Naive B cell (primary cell): ENCODE measurements around the gene GCK. TPM values are rescaled to one million over a fixed set of nuclear protein-coding genes. Genes with fewer than 3 reads are reported as not detected.
"Not testable (repeated sequence)": the region's sequence is repeated elsewhere in the genome, so short reads cannot be mapped to it uniquely, and the experiment has no call there.

Experiments used
- ATAC-seq, 2 donors: fragments of 150-1000 bp; cut with Tn5 transposase; 2 replicates each; pipeline ENCODE4 v1.10.0; 2021; ENCODE audit warnings: low read depth in 2 of 2, mild to moderate bottlenecking in 2 of 2, moderate library complexity in 2 of 2
- DNase-seq: peaks from one replicate; pipeline ENCODE4 v3.0.0; 2022
- H3K27ac Mint-ChIP-seq, 6 donors: one replicate each; pipeline ENCODE4 v1.8.0; 2020 to 2022; ENCODE audit warnings: mild to moderate bottlenecking in 6 of 6, mixed read lengths in 6 of 6, moderate library complexity in 5 of 6, inconsistent platforms in 2 of 6
- H3K27me3 Mint-ChIP-seq, 3 donors: one replicate each; pipeline ENCODE4 v1.8.0; 2021 to 2022; ENCODE audit warnings: mixed read lengths in 3 of 3, mild to moderate bottlenecking in 1 of 3
- H3K36me3 Mint-ChIP-seq, 2 donors: one replicate each; pipeline ENCODE4 v1.8.0; 2020 to 2022; ENCODE audit warnings: mixed read lengths in 2 of 2, inconsistent platforms in 1 of 2, mild to moderate bottlenecking in 1 of 2
- H3K4me1 Mint-ChIP-seq, 3 donors: one replicate each; pipeline ENCODE4 v1.8.0; 2020 to 2022; ENCODE audit warnings: mixed read lengths in 3 of 3, inconsistent platforms in 1 of 3, mild to moderate bottlenecking in 1 of 3, moderate library complexity in 1 of 3
- H3K4me3 Mint-ChIP-seq, 8 donors: one replicate each; pipeline ENCODE4 v1.8.0; 2020 to 2022; ENCODE audit warnings: mild to moderate bottlenecking in 8 of 8, mixed read lengths in 8 of 8, moderate library complexity in 8 of 8, inconsistent platforms in 2 of 8
- H3K9me3 Mint-ChIP-seq, 7 donors: one replicate each; pipeline ENCODE4 v1.8.0; 2020 to 2022; ENCODE audit warnings: mixed read lengths in 7 of 7, mild to moderate bottlenecking in 5 of 7, inconsistent platforms in 2 of 7, moderate library complexity in 1 of 7
- polyA plus RNA-seq, 6 donors: library from polyadenylated mRNA; unstranded; fragments of 300-500 nt; fragmentation: Illumina TruSeq; gene quantifications; one replicate each; pipeline ENCODE4 v1.2.3, GENCODE V29; 2021; ENCODE audit warnings: low read depth in 6 of 6

Gene GCK
- polyA plus RNA-seq, 6 donors from 2014 or later, result 0.29 to 4.5 (median 0.45) TPM

DNA sequence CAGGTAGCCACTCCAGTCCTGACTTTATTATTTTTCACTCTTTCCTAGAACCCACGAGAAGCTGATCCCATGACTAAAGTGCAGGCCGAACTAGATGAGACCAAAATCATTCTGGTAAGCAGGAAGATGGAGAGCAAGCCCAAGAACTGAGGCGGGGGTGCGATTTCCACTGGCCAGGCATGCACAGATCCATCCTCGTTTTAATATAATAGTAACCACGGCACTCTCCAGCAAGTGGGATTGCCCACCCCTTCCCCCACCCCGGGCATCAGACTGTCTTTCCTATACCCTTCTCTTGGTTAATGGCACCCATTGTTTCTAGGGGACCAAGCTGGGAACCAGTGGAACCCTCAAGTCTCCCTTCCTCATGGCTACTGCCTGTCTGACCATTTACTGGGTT is 18.8 kb upstream of the GCK start:
- H3K27ac Mint-ChIP-seq, result peak overlapping the region in 1 of 6 donors; percentile 14
- DNase-seq (no peak), ATAC-seq (no peak)
- no peaks in the 10 kb centered on the region for H3K27me3 Mint-ChIP-seq
- no peak overlapping the region for H3K4me3 Mint-ChIP-seq
- H3K36me3 Mint-ChIP-seq, result peaks cover 21 to 47% of the 10 kb centered on the region in 2 donors
- no peaks in the 10 kb centered on the region for H3K9me3 Mint-ChIP-seq
- H3K4me1 Mint-ChIP-seq, result peaks cover 0 to 13% (median 10%) of the 10 kb centered on the region in 3 donors

DNA sequence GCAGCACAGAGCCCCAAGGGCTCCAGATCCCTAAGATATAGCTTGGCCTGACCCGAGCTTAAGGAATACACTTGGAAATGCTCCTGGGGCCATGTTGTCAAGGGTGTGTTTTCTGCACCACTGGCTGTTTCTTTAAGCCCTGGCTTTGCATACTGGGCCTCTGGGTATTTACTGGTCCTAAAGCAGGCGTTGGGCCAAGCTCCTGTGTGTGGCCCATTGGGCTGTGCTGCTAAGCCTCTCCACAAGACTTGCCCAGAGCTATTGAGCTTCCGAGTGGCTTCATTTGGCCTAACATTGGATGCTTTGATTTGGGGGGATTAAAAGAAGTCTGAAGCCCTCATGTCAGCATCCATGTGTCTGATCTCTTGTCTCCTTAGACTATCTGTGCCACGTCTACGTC is 16.8 kb upstream of the GCK start:
- peaks cover 8 to 29% (median 24%) of the 10 kb centered on the region in 3 donors for H3K4me1 Mint-ChIP-seq
- H3K9me3 Mint-ChIP-seq, result no peaks in the 10 kb centered on the region
- no peak overlapping the region for H3K27ac Mint-ChIP-seq
- ATAC-seq (no peak), DNase-seq (no peak)
- H3K4me3 Mint-ChIP-seq, result no peak overlapping the region
- no peaks in the 10 kb centered on the region for H3K27me3 Mint-ChIP-seq
- H3K36me3 Mint-ChIP-seq, result peaks cover 21 to 35% of the 10 kb centered on the region in 2 donors

DNA sequence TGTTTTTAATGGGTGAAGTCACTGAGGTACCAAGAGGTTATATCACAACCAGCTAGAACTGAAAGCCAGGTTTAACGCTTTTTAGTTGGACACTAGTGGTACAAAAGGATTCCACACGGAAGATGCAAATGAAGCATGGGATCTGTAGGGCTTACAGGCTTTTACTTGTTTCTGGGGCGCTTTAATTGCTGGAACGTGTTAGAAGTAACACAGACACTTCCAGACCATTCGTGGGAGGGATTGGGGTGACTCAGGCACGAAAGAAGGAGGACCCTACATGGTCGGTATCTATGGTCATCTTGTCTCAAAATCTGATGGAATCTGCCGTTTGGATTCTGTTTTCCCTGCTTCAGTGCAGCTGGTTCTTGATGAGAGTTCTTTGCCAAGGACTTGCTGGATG is 12.6 kb upstream of the GCK start:
- Mint-ChIP-seq H3K36me3 (peaks cover 10 to 19% of the 10 kb centered on the region in 2 donors), H3K27ac (peak overlapping the region in 4 of 6 donors; percentile 33 to 89 (median 68)), H3K4me3 (peak overlapping the region in 7 of 8 donors; percentile 74 to 92 (median 84)), H3K27me3 (peaks cover 0 to 5% (median 0%) of the 10 kb centered on the region in 3 donors), H3K4me1 (peaks cover 10 to 29% (median 24%) of the 10 kb centered on the region in 3 donors), H3K9me3 (no peaks in the 10 kb centered on the region)
- ATAC-seq (no peak), DNase-seq (no peak)

DNA sequence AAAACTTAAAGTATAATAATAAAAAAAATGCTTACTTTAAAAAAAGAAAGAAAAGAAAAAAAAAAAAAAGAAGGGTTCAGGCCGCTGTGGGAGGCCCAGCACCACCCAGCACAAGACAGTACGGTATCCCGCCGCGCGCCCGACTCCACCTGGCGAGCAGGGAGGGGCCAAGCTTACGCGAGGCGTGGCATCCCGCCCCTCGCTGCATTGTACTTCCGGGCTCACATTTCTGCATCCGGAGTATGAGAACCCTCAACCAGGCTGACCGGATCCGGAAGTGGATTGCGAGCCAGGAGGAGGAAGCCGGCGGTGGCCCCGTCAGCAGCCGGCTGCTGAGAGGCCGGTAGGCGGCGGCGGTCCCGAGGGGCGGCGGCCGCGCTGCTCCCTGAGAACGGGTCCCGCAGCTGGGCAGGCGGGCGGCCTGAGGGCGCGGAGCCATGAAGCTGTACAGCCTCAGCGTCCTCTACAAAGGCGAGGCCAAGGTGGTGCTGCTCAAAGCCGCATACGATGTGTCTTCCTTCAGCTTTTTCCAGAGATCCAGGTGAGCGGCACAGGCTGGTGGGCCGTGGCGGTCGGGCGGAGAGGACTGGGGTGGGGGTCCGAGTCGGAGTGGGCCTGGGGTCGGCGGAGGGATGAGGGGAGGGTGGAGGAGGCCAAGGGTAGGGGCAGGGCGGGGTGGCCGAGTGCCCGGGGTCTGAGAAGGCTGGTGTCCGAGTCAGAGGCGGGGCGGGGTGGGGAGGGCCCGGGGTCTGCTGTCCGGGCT is 11.6 kb upstream of the GCK start, which contains the start of gene YKT6:
TSS of gene YKT6 (plus strand) at position 280 of the 763 bp plus-strand sequence. CDS start at position 438, 158 bp downstream.
- Mint-ChIP-seq H3K27ac (peak within 1 kb of the TSS; percentile 49 to 94 (median 74)), H3K27me3 (peaks cover 0 to 5% (median 5%) of the 10 kb centered on the region in 3 donors), H3K36me3 (peaks cover 10 to 14% of the 10 kb centered on the region in 2 donors), H3K4me1 (peaks cover 10 to 34% (median 24%) of the 10 kb centered on the region in 3 donors), H3K9me3 (no peaks in the 10 kb centered on the region), H3K4me3 (peak within 1 kb of the TSS; percentile 74 to 92 (median 86))
- ATAC-seq (peak; percentile 99), DNase-seq (peak; percentile 92)

DNA sequence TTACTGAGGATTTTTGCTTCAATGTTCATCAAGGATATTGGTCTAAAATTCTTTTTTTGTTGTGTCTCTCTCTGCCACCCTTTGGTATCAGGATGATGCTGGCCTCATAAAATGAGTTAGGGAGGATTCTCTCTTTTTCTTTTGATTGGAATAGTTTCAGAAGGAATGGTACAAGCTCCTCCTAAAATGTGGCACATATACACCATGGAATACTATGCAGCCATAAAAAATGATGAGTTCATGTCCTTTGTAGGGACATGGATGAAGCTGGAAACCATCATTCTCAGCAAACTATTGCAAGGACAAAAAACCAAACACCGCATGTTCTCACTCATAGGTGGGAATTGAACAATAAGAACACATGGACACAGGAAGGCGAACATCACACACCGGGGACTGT is 10.9 kb upstream of the GCK start:
- not testable (repeated sequence) for DNase-seq, H3K9me3 Mint-ChIP-seq, H3K27me3 Mint-ChIP-seq, H3K27ac Mint-ChIP-seq, H3K36me3 Mint-ChIP-seq, ATAC-seq
- Mint-ChIP-seq H3K4me3 (peak overlapping the region in 6 of 8 donors; percentile 5 to 58 (median 47)), H3K4me1 (peaks cover 10 to 34% (median 20%) of the 10 kb centered on the region in 3 donors)

DNA sequence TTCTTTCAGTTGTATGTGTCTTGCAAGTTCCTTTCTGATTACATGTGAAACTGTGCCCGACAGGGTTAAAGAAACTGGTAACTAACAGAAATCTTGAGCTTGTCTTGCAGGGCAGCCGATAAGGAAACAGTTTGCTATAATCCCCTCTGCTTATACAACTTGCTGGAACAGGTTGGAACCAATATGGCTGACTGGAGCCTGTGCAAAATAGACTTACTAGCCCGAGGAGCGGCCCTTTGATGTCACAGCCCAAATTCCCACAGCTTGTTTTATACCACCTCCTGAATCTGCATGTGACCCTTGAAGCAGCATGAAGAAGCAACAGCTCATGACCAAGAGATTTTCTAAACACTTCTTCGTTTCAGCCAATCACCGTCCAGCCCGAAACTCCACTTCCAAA is 8.2 kb upstream of the GCK start:
- Mint-ChIP-seq H3K36me3 (no peaks in the 10 kb centered on the region), H3K9me3 (no peaks in the 10 kb centered on the region), H3K27ac (no peak overlapping the region), H3K4me3 (peak overlapping the region in 1 of 8 donors; percentile 29), H3K27me3 (peaks cover 5 to 20% (median 14%) of the 10 kb centered on the region in 3 donors), H3K4me1 (peaks cover 10 to 18% (median 10%) of the 10 kb centered on the region in 3 donors)
- no peak for DNase-seq
- no peak for ATAC-seq

DNA sequence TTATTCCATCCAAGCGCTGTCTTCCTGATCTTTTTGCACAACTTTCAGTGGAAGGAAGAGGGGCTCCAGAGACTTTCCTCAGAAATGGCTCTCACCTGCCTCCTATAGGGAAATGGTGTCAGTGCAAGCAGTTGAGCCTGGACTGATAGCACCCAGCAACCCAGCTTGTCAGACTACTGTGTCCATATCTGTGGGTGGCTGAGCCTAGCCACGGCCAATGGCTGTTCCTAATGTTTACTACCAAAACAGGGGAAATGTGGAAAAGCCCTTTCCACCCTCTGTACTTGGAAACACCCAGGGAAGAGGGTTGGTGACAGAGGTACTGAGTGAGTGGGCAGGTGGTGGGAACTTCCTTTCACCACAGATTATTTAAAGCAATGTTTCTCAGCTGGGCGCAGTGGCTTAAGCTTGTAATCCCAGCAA is 7.2 kb upstream of the GCK start:
- ATAC-seq, result no peak
- Mint-ChIP-seq H3K27me3 (peaks cover 5 to 24% (median 14%) of the 10 kb centered on the region in 3 donors), H3K4me1 (peaks cover 1 to 7% (median 4%) of the 10 kb centered on the region in 3 donors), H3K36me3 (no peaks in the 10 kb centered on the region), H3K4me3 (peak overlapping the region in 2 of 8 donors; percentile 39 to 52), H3K9me3 (no peaks in the 10 kb centered on the region), H3K27ac (peak overlapping the region in 2 of 6 donors; percentile 51 to 69)
- DNase-seq, result peak; percentile 25

DNA sequence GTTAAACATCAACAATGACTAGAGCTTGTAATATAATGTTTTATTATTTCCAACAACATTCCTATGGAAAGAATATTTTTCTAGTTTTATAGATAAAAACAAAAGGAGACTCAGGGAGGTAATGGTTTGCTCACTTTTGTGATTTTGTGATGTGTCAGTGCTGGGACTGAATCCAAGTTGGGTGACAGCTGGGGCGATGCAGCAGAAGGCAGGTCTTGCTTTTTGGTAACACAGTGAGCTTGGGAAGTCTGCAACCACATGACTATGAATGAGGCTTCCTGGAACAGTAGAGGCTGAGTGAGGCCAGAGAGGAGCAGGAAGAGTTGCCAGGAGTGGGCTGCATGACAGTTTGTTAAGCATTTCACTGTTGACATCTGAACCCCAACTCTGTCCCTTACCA is 6.7 kb upstream of the GCK start:
- peak overlapping the region in 1 of 8 donors; percentile 39 for H3K4me3 Mint-ChIP-seq
- no peaks in the 10 kb centered on the region for H3K9me3 Mint-ChIP-seq
- no peak overlapping the region for H3K27ac Mint-ChIP-seq
- H3K27me3 Mint-ChIP-seq, result peaks cover 5 to 28% (median 19%) of the 10 kb centered on the region in 3 donors
- H3K36me3 Mint-ChIP-seq, result no peaks in the 10 kb centered on the region
- DNase-seq, result no peak
- peaks cover 0 to 5% (median under 1%) of the 10 kb centered on the region in 3 donors for H3K4me1 Mint-ChIP-seq
- no peak for ATAC-seq

DNA sequence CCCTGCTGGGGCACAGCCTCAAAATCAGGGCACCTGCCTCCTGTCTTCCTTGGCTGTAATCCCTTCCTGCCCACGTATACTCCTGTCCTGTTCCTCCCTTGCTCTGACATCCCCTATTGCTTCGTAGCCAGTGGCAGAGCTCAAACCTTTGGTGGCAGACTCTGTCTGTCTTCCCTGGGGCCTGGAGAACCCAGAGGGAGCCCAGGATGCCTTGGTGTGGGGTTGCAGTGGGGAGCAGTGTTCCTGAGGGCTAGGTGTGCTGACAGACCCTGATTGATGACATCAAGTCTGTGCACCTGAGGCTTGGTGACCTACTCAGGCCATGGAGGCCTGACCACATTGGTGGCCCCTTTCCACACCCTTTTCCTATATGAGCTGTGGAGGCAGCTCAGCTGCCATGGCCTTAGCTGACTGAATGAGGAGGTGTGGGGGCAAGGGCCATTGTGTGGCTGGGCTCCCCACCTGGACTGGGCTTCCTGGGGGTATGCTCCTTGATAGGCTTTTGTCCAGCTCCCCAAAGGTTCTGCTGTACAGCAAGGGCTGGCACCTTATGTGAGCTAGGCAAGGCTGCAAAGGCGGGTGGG is 5.4 kb upstream of the GCK start:
- H3K36me3 Mint-ChIP-seq, result no peaks in the 10 kb centered on the region
- peaks cover 5 to 30% (median 22%) of the 10 kb centered on the region in 3 donors for H3K27me3 Mint-ChIP-seq
- ATAC-seq (no peak), DNase-seq (no peak)
- no peaks in the 10 kb centered on the region for H3K9me3 Mint-ChIP-seq
- H3K4me3 Mint-ChIP-seq, result no peak overlapping the region
- H3K4me1 Mint-ChIP-seq, result peaks cover 0 to 5% (median 0%) of the 10 kb centered on the region in 3 donors
- no peak overlapping the region for H3K27ac Mint-ChIP-seq

DNA sequence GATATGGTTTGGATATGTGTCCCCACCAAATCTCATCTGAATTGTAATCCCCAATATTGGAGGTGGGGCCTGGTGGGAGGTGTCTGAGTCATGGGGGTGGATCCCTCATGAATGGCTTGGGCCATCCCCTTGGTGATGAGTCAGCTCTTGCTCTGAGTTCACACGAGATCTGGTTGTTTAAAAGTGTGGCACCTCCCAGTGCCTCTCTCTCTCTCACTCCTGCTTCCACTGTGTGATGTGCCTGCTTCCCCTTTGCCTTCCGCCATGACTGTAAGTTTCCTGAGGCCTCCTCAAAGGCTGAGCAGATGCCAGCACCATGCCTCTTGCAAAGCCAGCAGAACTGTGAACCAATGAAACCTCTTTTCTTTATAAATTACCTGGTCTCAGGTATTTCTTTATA is 4.8 kb upstream of the GCK start:
- DNase-seq (no peak), ATAC-seq (no peak)
- Mint-ChIP-seq H3K4me3 (no peak overlapping the region), H3K27me3 (peaks cover 5 to 30% (median 22%) of the 10 kb centered on the region in 3 donors), H3K9me3 (no peaks in the 10 kb centered on the region), H3K4me1 (peaks cover 0 to 5% (median 0%) of the 10 kb centered on the region in 3 donors), H3K36me3 (no peaks in the 10 kb centered on the region), H3K27ac (no peak overlapping the region)

DNA sequence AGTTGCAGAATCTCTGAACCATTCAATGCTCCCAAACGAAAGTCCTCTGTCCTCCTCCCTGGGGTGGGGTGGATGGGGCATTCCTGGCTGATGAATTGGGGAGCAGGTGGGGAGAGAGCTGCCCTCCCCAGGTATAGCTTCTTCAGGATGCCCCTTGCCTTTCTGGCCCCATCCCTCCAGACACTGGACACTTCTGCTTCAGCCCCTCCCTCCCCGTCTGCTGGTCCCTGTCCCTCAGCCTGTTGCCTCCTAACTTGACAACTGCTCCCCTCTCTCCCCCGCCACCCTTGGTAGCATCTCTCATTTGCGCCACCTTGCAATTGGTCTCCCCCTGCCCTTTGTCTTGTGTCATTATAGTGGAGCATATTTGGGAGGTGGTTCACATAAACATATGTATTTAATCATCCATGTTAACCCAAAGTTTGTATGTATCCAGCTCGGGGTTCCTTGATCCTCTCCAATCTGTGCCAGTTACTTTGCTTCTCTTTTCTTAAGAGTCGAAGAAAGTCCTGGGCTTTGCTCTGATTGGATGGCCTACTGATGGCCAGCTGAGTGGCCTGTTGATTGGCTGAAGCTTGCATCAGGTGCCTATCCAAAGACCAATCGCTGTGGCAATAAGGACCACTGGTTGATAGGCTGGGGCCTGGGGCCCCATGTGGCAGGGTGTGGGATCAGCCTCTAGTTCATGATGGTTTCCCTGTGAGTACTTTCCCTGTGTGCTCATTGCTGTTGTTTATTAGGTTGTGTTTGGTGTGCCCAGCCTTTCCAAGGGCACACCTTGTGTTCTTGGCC is 4.0 kb upstream of the GCK start:
- H3K9me3 Mint-ChIP-seq, result no peaks in the 10 kb centered on the region
- no peak for DNase-seq
- H3K4me1 Mint-ChIP-seq, result peaks cover 0 to 5% (median 0%) of the 10 kb centered on the region in 3 donors
- H3K36me3 Mint-ChIP-seq, result no peaks in the 10 kb centered on the region
- ATAC-seq, result no peak
- H3K27me3 Mint-ChIP-seq, result peaks cover 5 to 31% (median 22%) of the 10 kb centered on the region in 3 donors
- H3K27ac Mint-ChIP-seq, result no peak overlapping the region
- H3K4me3 Mint-ChIP-seq, result no peak overlapping the region

DNA sequence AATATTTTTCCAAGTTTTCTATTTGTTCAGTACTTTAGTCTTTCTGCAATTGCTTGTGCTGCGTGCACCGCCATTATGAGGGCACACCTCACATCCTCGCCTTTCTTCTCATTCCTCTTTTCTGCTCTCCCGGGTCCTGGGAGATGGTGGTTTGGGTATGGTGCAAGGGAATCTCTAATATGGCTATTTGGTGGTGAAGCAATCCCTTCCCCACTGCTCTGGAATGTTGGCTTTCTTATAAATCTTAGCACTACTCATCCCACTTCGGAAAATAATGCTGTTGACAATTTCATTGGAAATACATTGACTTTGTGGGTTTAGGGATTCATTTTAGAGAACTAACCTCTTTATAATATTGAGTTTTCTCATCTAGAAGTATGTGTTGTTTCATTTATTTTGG is 1.9 kb upstream of the GCK start:
- ATAC-seq (no peak), DNase-seq (no peak)
- Mint-ChIP-seq H3K36me3 (no peaks in the 10 kb centered on the region), H3K4me3 (no peak overlapping the region), H3K27ac (no peak overlapping the region), H3K4me1 (peaks cover 0 to 1% (median 0%) of the 10 kb centered on the region in 3 donors), H3K9me3 (no peaks in the 10 kb centered on the region), H3K27me3 (peaks cover under 1 to 29% (median 22%) of the 10 kb centered on the region in 3 donors)
